Suprapubic skin (tissue), 4 donors: ENCODE data around the gene DUSP15. TPM values are rescaled to one million over a fixed set of nuclear protein-coding genes. Genes with fewer than 3 reads are reported as not detected.
"Not testable (repeated sequence)": the region's sequence is repeated elsewhere in the genome, so short reads cannot be mapped to it uniquely, and the experiment has no call there.

Source experiments
- DNase-seq, 2 donors: peaks; one replicate each; pipeline ENCODE4 v3.0.0-alpha.2; 2019; ENCODE audit warnings: low spot score in 2 of 2
- H3K27ac ChIP-seq: fragments of 200-600 bp; sonication (generic); one replicate; pipeline ENCODE4 v1.5.1; 2019
- H3K27me3 ChIP-seq: fragments of 200-600 bp; sonication (generic); one replicate; pipeline ENCODE4 v1.5.1; 2019
- H3K36me3 ChIP-seq: fragments of 200-600 bp; sonication (generic); one replicate; pipeline ENCODE4 v1.5.1; 2019
- H3K4me1 ChIP-seq: fragments of 200-600 bp; sonication (generic); one replicate; pipeline ENCODE4 v1.5.1; 2019
- H3K4me3 ChIP-seq: fragments of 200-600 bp; sonication (generic); one replicate; pipeline ENCODE4 v1.5.1; 2019; ENCODE audit warnings: mild to moderate bottlenecking
- H3K9me3 ChIP-seq: fragments of 200-600 bp; sonication (generic); one replicate; pipeline ENCODE4 v1.5.1; 2019
- CTCF ChIP-seq, 2 donors: fragments of 200-600 bp in 1 of 2; fragments of 450-650 bp in 1 of 2; sonication (generic) in 1 of 2; IDR thresholded peaks; one replicate each; pipeline ENCODE4 v1.5.1; 2016 to 2019; ENCODE audit warnings: antibody characterized with exemption in 2 of 2, mild to moderate bottlenecking in 1 of 2, moderate library complexity in 1 of 2
- EP300 ChIP-seq: sonication (generic); formaldehyde crosslinking; IDR thresholded peaks from one replicate; pipeline ENCODE4 v1.6.1; 2017; ENCODE audit warnings: antibody characterized with exemption
- POLR2A ChIP-seq, 2 donors: fragments of 450-650 bp; IDR thresholded peaks; one replicate each; pipeline ENCODE4 v1.6.1; 2017; ENCODE audit warnings: antibody characterized with exemption in 2 of 2, mild to moderate bottlenecking in 2 of 2, moderate library complexity in 2 of 2
- POLR2AphosphoS5 ChIP-seq, 3 donors: sonication (generic); formaldehyde crosslinking; IDR thresholded peaks; one replicate each; pipeline ENCODE4 v1.6.1; 2017; ENCODE audit warnings: antibody characterized with exemption in 3 of 3
- WGBS: methylation state at CpG from one replicate; pipeline ENCODE4 v1.1.5; 2018; 5-methylcytosine and 5-hydroxymethylcytosine counted together
- total RNA-seq, 4 donors: library from RNA; depleted of rRNA; stranded (reverse); fragments of >200 nt; gene quantifications; one replicate each; pipeline ENCODE4 v1.1.0, GENCODE V29; 2016

DUSP15 gene
- total RNA-seq, 4 donors from 2014 or later, result 1.1 to 2.4 (median 1.1) TPM; not detected in 1

DNA sequence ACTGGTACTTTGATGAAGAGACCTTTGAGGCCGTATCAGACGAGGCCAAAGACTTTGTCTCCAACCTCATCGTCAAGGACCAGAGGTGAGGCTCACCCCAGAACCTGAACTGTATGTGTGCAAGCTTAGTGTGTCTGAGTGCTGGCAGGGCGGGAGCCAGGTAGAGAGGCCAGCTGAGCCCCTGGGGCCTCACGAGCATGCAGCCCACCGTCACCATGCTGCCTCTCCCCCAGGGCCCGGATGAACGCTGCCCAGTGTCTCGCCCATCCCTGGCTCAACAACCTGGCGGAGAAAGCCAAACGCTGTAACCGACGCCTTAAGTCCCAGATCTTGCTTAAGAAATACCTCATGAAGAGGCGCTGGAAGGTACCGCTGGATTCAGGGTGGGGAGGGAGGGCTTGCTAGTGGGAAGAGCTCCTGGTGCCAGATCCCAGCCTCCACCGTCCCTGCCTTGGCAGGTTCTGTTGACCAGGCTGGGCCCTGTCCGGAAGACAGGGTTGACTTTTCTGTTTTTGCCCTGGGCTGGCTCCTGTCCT lies 38.5 kb downstream of the DUSP15 start:
- Histone ChIP-seq H3K4me1 (peaks cover 15% of the 10 kb centered on the region), H3K9me3 (no peaks in the 10 kb centered on the region), H3K36me3 (no peaks in the 10 kb centered on the region), H3K4me3 (no peak overlapping the region), H3K27me3 (no peaks in the 10 kb centered on the region), H3K27ac (no peak overlapping the region)
- TF ChIP-seq POLR2AphosphoS5 (IDR thresholded peaks at IDR 0.05) (no peak), EP300 (no peak), CTCF (IDR thresholded peaks at IDR 0.05) (no peak)
- no peak for DNase-seq
- WGBS, result 79% methylated on average over 10 of the region's 17 CpGs

- DNase-seq, result no peak
- Histone ChIP-seq H3K27me3 (no peaks in the 10 kb centered on the region), H3K4me1 (peaks cover 9% of the 10 kb centered on the region), H3K9me3 (no peaks in the 10 kb centered on the region), H3K4me3 (no peak overlapping the region), H3K27ac (no peak overlapping the region), H3K36me3 (no peaks in the 10 kb centered on the region)
- 90% methylated on average over 6 of the region's 6 CpGs for WGBS
- TF ChIP-seq EP300, result no peak
- TF ChIP-seq CTCF (IDR thresholded peaks at IDR 0.05), result no peak
- no peak for TF ChIP-seq POLR2AphosphoS5 (IDR thresholded peaks at IDR 0.05)
- no peak for TF ChIP-seq POLR2A (IDR thresholded peaks at IDR 0.05)
These were observed 39.1 kb downstream of the DUSP15 start for GRCh38 chr20:31831211-31831610.

- no peak for DNase-seq
- Histone ChIP-seq H3K4me3 (no peak overlapping the region), H3K4me1 (peaks cover 2% of the 10 kb centered on the region), H3K27ac (no peak overlapping the region), H3K9me3 (no peaks in the 10 kb centered on the region), H3K27me3 (no peaks in the 10 kb centered on the region), H3K36me3 (no peaks in the 10 kb centered on the region)
- 93% methylated on average over 7 of the region's 8 CpGs for WGBS
- TF ChIP-seq EP300 (no peak), CTCF (IDR thresholded peaks at IDR 0.05) (no peak), POLR2A (IDR thresholded peaks at IDR 0.05) (no peak), POLR2AphosphoS5 (IDR thresholded peaks at IDR 0.05) (no peak)
These were observed 39.8 kb downstream of the DUSP15 start for GRCh38 chr20:31830406-31830981.

- no peak for TF ChIP-seq POLR2A (IDR thresholded peaks at IDR 0.05)
- 88% methylated on average over 6 of the region's 6 CpGs for WGBS
These were observed 40.6 kb downstream of the DUSP15 start for GRCh38 chr20:31829731-31830130.

GRCh38 chr20:31828016-31828415 lies 42.3 kb downstream of the DUSP15 start:
- H3K4me3 ChIP-seq, H3K36me3 ChIP-seq, H3K9me3 ChIP-seq, H3K27ac ChIP-seq, H3K27me3 ChIP-seq, H3K4me1 ChIP-seq: not testable (repeated sequence)
- DNase-seq, result peak in 1 of 2 donors; percentile 58
- WGBS, result 96% methylated on average over 11 of the region's 11 CpGs

More at GRCh38 chr20:31829731-31830130, 40.6 kb downstream of the DUSP15 start:
- Histone ChIP-seq H3K27ac (no peak overlapping the region), H3K4me3 (no peak overlapping the region), H3K27me3 (no peaks in the 10 kb centered on the region), H3K9me3 (no peaks in the 10 kb centered on the region), H3K36me3 (no peaks in the 10 kb centered on the region), H3K4me1 (no peaks in the 10 kb centered on the region)
- no peak for DNase-seq

- WGBS, result 68% methylated on average over 2 of the region's 2 CpGs
- Histone ChIP-seq H3K9me3 (no peaks in the 10 kb centered on the region), H3K36me3 (no peaks in the 10 kb centered on the region), H3K4me1 (peaks cover 12% of the 10 kb centered on the region), H3K27me3 (no peaks in the 10 kb centered on the region), H3K27ac (no peak overlapping the region), H3K4me3 (no peak overlapping the region)
- DNase-seq, result no peak
- TF ChIP-seq EP300 (no peak), POLR2A (IDR thresholded peaks at IDR 0.05) (no peak), CTCF (IDR thresholded peaks at IDR 0.05) (no peak), POLR2AphosphoS5 (IDR thresholded peaks at IDR 0.05) (no peak)
These were observed 43.3 kb downstream of the DUSP15 start for GRCh38 chr20:31827059-31827458.
